GM12873 (cell line): Measurements from ENCODE around the gene MCAT.

ENCODE experiments used
- CTCF ChIP-seq: IDR thresholded peaks from 2 replicates; pipeline ENCODE4 v1.5.1; 2012; ENCODE audit warnings: low read depth, mild to moderate bottlenecking, moderate library complexity, low read length, control low read depth; ENCODE audit not compliant: insufficient read depth; ENCODE audit errors: missing control alignments

The MCAT gene

GRCh38 chr22:43113526-43114251 lies 29.5 kb downstream of the MCAT start:
- TF ChIP-seq CTCF: no peak

- peak; percentile 24 for TF ChIP-seq CTCF
Observed at GRCh38 chr22:43110927-43111623, 32.1 kb downstream of the MCAT start.

- TF ChIP-seq CTCF: peak; percentile 53
Observed at GRCh38 chr22:43110444-43110926, 32.7 kb downstream of the MCAT start, which contains the start of gene BIK. Gene BIK (plus strand): TSS chr22:43110750. CDS start chr22:43124023, 13,273 bp downstream.

- TF ChIP-seq CTCF: no peak
Observed at GRCh38 chr22:43109921-43110443, 33.2 kb downstream of the MCAT start.

- no peak for TF ChIP-seq CTCF
Observed at GRCh38 chr22:43109511-43109910, 33.7 kb downstream of the MCAT start.

GRCh38 chr22:43106302-43106701 lies 36.9 kb downstream of the MCAT start:
- no peak for TF ChIP-seq CTCF

- no peak for TF ChIP-seq CTCF
Observed at GRCh38 chr22:43101306-43101705, 41.9 kb downstream of the MCAT start.
